K562 (cell line): Measurements from ENCODE around the gene SETDB2. TPM values are rescaled to one million over a fixed set of nuclear protein-coding genes. Genes with fewer than 3 reads are reported as not detected.

Experiments
- ATAC-seq: fragments of 200-7000 bp; cut with Tn5 transposase; 3 replicates; pipeline ENCODE4 v1.9.1; 2020; ENCODE audit warnings: moderate library complexity
- BruUV-seq: library from RNA; stranded (reverse); fragments of 400-500 nt; replicated peaks from 2 replicates; lab custom pipeline; 2021; lab: Mats Ljungman, UMichigan
- CTCF ChIA-PET: fragments of 300-600 bp; formaldehyde crosslinking; extraction: SDS; loops from one replicate; lab custom pipeline; 2021; ENCODE audit warnings: low intra/inter-chr PET ratio; lab: Yijun Ruan, JAX
- POLR2A ChIA-PET: fragments of 300-600, 350-650 bp; sonication (Branson Sonifier 250); formaldehyde crosslinking; extraction: SDS; loops from one replicate; lab custom pipeline; 2021; ENCODE audit warnings: antibody characterized with exemption, inconsistent platforms; lab: Yijun Ruan, JAX
- DNase-seq, 4 experiments: peaks; one replicate each; pipeline versions ENCODE4 v3.0.0 to v3.0.0-alpha.2; 2011 to 2018; ENCODE audit warnings: low spot score in 3 of 4, mixed read lengths in 3 of 4; ENCODE audit errors: extremely low read depth in 1 of 4
- FAIRE-seq: peaks from 2 replicates; lab custom pipeline; 2011; peaks lifted over from hg19 to GRCh38; lab: Jason Lieb, UNC
- H2AFZ ChIP-seq: 2 replicates; pipeline ENCODE4 v1.6.0; 2011; ENCODE audit warnings: low read depth, low read length, control low read depth, inconsistent platforms
- H3K27ac ChIP-seq: fragments of 200-600 bp; 3 replicates; pipeline ENCODE4 v1.8.0; 2011; ENCODE audit warnings: low read depth, mild to moderate bottlenecking, control low read depth, inconsistent platforms, low read length, moderate library complexity, mixed read lengths; ENCODE audit errors: extremely low read depth
- H3K27me3 ChIP-seq, 2 experiments: fragments of 300-600 bp in 1 of 2; 2 replicates in 1 of 2; 3 replicates in 1 of 2; pipeline versions ENCODE4 v1.6.0 to v1.8.0; 2011; ENCODE audit warnings: inconsistent platforms in 2 of 2, low read length in 2 of 2, mild to moderate bottlenecking in 1 of 2, mixed read lengths in 1 of 2, moderate library complexity in 1 of 2; ENCODE audit not compliant: control insufficient read depth in 2 of 2, insufficient read depth in 2 of 2
- H3K36me3 ChIP-seq: fragments of 300-600 bp; 3 replicates; pipeline ENCODE4 v1.8.0; 2011; ENCODE audit warnings: mild to moderate bottlenecking, low read length, inconsistent platforms; ENCODE audit not compliant: control insufficient read depth, insufficient read depth
- H3K4me1 ChIP-seq, 2 experiments: fragments of 200-600 bp in 1 of 2; replicated peaks in 1 of 2; 2 replicates in 1 of 2; 3 replicates in 1 of 2; pipeline versions ENCODE4 v1.5.1 to v1.8.0; 2011; ENCODE audit warnings: inconsistent platforms in 2 of 2, low read length in 2 of 2, mild to moderate bottlenecking in 1 of 2, mixed read lengths in 1 of 2, moderate library complexity in 1 of 2; ENCODE audit not compliant: control insufficient read depth in 2 of 2, insufficient read depth in 2 of 2
- H3K4me2 ChIP-seq: 2 replicates; pipeline ENCODE4 v1.6.1; 2011; ENCODE audit warnings: low read length, control low read depth, inconsistent platforms, mixed read lengths; ENCODE audit not compliant: insufficient read depth
- H3K4me3 ChIP-seq: fragments of 200-600 bp; sonication (generic), shearing (Covaris generic); 2 replicates; pipeline ENCODE4 v1.5.1; 2016; ENCODE audit warnings: control low read depth, inconsistent platforms
- H3K79me2 ChIP-seq: fragments of 200-600 bp; 3 replicates; pipeline ENCODE4 v1.8.0; 2011; ENCODE audit warnings: low read length, inconsistent platforms; ENCODE audit not compliant: control insufficient read depth, insufficient read depth
- H3K9ac ChIP-seq, 2 experiments: 2 replicates each; pipeline versions ENCODE4 v1.6.0 to v1.6.1; 2011; ENCODE audit warnings: low read depth in 2 of 2, low read length in 2 of 2, control low read depth in 1 of 2, inconsistent platforms in 1 of 2, mild to moderate bottlenecking in 1 of 2, mixed read lengths in 1 of 2; ENCODE audit not compliant: insufficient read depth in 1 of 2
- H3K9me1 ChIP-seq: one replicate; pipeline ENCODE4 v1.6.0; 2011; ENCODE audit warnings: inconsistent platforms, mild to moderate bottlenecking, low read length, moderate library complexity; ENCODE audit not compliant: control insufficient read depth, insufficient read depth
- H3K9me3 ChIP-seq: replicated peaks from 2 replicates; pipeline ENCODE4 v1.5.1; 2011; ENCODE audit warnings: low read depth, low read length, inconsistent platforms; ENCODE audit not compliant: control insufficient read depth, insufficient read depth
- H4K20me1 ChIP-seq: replicated peaks from 2 replicates; pipeline ENCODE4 v1.6.1; 2011; ENCODE audit warnings: low read length, inconsistent platforms, mixed read lengths; ENCODE audit not compliant: control insufficient read depth, insufficient read depth
- MYC ChIP-seq, 2 experiments: fragments of 250-450 bp in 1 of 2; sonication (Bioruptor Pico) in 1 of 2; IDR thresholded peaks; 2 replicates each; pipeline versions ENCODE4 v1.5.1 to v1.6.1; 2012 to 2021; ENCODE audit warnings: low read depth in 2 of 2, borderline replicate concordance in 1 of 2, improper control_type of control experiment in 1 of 2, low read length in 1 of 2, mild to moderate bottlenecking in 1 of 2, moderate library complexity in 1 of 2
- YY1 ChIP-seq, 3 experiments: IDR thresholded peaks; 2 replicates each; pipeline ENCODE4 v1.6.1; 2011; ENCODE audit warnings: low read length in 2 of 3, mild to moderate bottlenecking in 2 of 3, moderate library complexity in 2 of 3, borderline replicate concordance in 1 of 3, control low read depth in 1 of 3, low read depth in 1 of 3; ENCODE audit not compliant: insufficient read depth in 3 of 3, insufficient replicate concordance in 2 of 3, control insufficient read depth in 1 of 3, insufficient read length in 1 of 3; ENCODE audit errors: extremely low read depth in 1 of 3
- ZNF121 ChIP-seq: sonication (generic); formaldehyde crosslinking; conservative IDR thresholded peaks from 2 replicates; pipeline ENCODE4 v1.8.0; 2022; ENCODE audit warnings: missing genetic modification reagents
- ZNF75A ChIP-seq: fragments of 450-650 bp; formaldehyde crosslinking; IDR thresholded peaks from 2 replicates; pipeline ENCODE4 v1.4.0; 2020; ENCODE audit warnings: mild to moderate bottlenecking
- WGBS: fragments of 100-300 bp; shearing (Covaris generic); methylation state at CpG from one replicate; pipeline ENCODE4 v1.1.6; 2016; ENCODE audit warnings: low coverage, mixed read lengths; ENCODE audit not compliant: insufficient coverage; ENCODE audit errors: missing lambda C conversion rate; 5-methylcytosine and 5-hydroxymethylcytosine counted together
- in situ Hi-C: fragments of 300-500 bp; cut with MboI; formaldehyde crosslinking; loops from 4 replicates; pipeline ENCODE4 v1.15.0; 2018; ENCODE audit warnings: inconsistent platforms, mixed read lengths
- intact Hi-C: fragments of 100-400 bp; cut with micrococcal nuclease; formaldehyde crosslinking; loops from 2 replicates; pipeline ENCODE4 v1.14.2; 2022
- polyA plus RNA-seq, 8 experiments: library from polyadenylated mRNA; depleted of rRNA in 4 of 8; stranded (reverse) in 5 of 8; unstranded in 3 of 8; fragments of >200 nt; fragmentation: Nextera tagmentation in 2 of 8; fragmentation: Illumina TruSeq in 1 of 8; extraction: Ambion mirVana in 2 of 8; extraction: Trizol in 1 of 8; gene quantifications; 2 replicates each; pipeline versions ENCODE4 v1.2.1 to v1.2.3, GENCODE V29; 2011 to 2014; ENCODE audit warnings: inconsistent platforms in 1 of 8, missing spikeins in 1 of 8
- total RNA-seq, 7 experiments: library from RNA; depleted of rRNA in 6 of 7; stranded (reverse); fragments of >200 nt in 6 of 7; fragmentation: Illumina TruSeq in 2 of 7; extraction: Trizol in 2 of 7; gene quantifications; 2 replicates each; pipeline versions ENCODE4 v1.2.1 to v1.2.3, GENCODE V29; 2011 to 2021; ENCODE audit warnings: low replicate concordance in 1 of 7
- TF ChIP-seq, protein P1 (sequence below): fragments of 450-650 bp; IDR thresholded peaks from 2 replicates; pipeline ENCODE4 v1.6.1; 2014; ENCODE audit warnings: low read depth, mild to moderate bottlenecking, moderate library complexity, borderline replicate concordance
- TF ChIP-seq, protein P2 (sequence below): fragments of 250-450 bp; sonication (Bioruptor Pico); IDR thresholded peaks from 2 replicates; pipeline ENCODE4 v1.5.0; 2021; ENCODE audit warnings: mild to moderate bottlenecking, borderline replicate concordance

SETDB2 gene
- total and polyA plus RNA-seq, 9 of the 15 experiments (the other 6 are each of a cell fraction or from before 2014, with no cell fraction given): 1.0 to 9.0 (median 6.1) TPM

GRCh38 chr13:49429121-49429520, 15.0 kb upstream of the SETDB2 start (continued):
- TF ChIP-seq ZNF75A (CRISPR knock-in tag): no peak
- TF ChIP-seq, protein P1, sequence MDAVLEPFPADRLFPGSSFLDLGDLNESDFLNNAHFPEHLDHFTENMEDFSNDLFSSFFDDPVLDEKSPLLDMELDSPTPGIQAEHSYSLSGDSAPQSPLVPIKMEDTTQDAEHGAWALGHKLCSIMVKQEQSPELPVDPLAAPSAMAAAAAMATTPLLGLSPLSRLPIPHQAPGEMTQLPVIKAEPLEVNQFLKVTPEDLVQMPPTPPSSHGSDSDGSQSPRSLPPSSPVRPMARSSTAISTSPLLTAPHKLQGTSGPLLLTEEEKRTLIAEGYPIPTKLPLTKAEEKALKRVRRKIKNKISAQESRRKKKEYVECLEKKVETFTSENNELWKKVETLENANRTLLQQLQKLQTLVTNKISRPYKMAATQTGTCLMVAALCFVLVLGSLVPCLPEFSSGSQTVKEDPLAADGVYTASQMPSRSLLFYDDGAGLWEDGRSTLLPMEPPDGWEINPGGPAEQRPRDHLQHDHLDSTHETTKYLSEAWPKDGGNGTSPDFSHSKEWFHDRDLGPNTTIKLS: no peak
- no peak for TF ChIP-seq ZNF121 (CRISPR knock-in tag)
- TF ChIP-seq, protein P2, sequence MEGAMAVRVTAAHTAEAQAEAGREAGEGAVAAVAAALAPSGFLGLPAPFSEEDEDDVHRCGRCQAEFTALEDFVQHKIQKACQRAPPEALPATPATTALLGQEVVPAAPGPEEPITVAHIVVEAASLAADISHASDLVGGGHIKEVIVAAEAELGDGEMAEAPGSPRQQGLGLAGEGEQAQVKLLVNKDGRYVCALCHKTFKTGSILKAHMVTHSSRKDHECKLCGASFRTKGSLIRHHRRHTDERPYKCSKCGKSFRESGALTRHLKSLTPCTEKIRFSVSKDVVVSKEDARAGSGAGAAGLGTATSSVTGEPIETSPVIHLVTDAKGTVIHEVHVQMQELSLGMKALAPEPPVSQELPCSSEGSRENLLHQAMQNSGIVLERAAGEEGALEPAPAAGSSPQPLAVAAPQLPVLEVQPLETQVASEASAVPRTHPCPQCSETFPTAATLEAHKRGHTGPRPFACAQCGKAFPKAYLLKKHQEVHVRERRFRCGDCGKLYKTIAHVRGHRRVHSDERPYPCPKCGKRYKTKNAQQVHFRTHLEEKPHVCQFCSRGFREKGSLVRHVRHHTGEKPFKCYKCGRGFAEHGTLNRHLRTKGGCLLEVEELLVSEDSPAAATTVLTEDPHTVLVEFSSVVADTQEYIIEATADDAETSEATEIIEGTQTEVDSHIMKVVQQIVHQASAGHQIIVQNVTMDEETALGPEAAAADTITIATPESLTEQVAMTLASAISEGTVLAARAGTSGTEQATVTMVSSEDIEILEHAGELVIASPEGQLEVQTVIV (CRISPR knock-in tag): no peak

- no peak for TF ChIP-seq MYC (IDR thresholded peaks at IDR 0.05; ENCODE audit: low read depth, low read length)
- no peak for TF ChIP-seq MYC (CRISPR knock-in tag; IDR thresholded peaks at IDR 0.05; ENCODE audit: borderline replicate concordance, low read depth)
- no peak for TF ChIP-seq YY1 (IDR thresholded peaks at IDR 0.05; ENCODE audit: borderline replicate concordance in 1 of 3, control insufficient read depth in 1 of 3, extremely low read depth in 1 of 3, insufficient read depth in 3 of 3, insufficient read length in 1 of 3, insufficient replicate concordance in 2 of 3, low read depth in 1 of 3, low read length in 2 of 3)
- TF ChIP-seq, all 486 proteins: peak for 0
- no peak overlapping the region for H2AFZ ChIP-seq
- no peaks in the 10 kb centered on the region for H3K36me3 ChIP-seq
- H3K9me3 ChIP-seq: no peaks in the 10 kb centered on the region
- no peaks in the 10 kb centered on the region for H4K20me1 ChIP-seq
- POLR2A ChIA-PET: no interaction called here
- BruUV-seq: no TSS peak
- no peaks in the 10 kb centered on the region for H3K27me3 ChIP-seq
- no peak overlapping the region for H3K27ac ChIP-seq
- DNase-seq (no peak), ATAC-seq (no peak), FAIRE-seq (no peak)
- H3K9ac ChIP-seq: no peak overlapping the region
- no peaks in the 10 kb centered on the region for H3K4me1 ChIP-seq
- no peak overlapping the region for H3K4me2 ChIP-seq
- 17% methylated on average over 1 of the region's 1 CpG for WGBS
- in situ Hi-C loops: loop anchor here (10.0 kb wide), 1 partner anchor 131 kb away; no protein-coding TSS in a partner anchor
- intact Hi-C loops: no loop called here
- no peaks in the 10 kb centered on the region for H3K9me1 ChIP-seq
- no peaks in the 10 kb centered on the region for H3K79me2 ChIP-seq
- CTCF ChIA-PET: interaction anchor here (2.2 kb wide), 1 partner anchor 135 kb away, joined by 17 read pairs; no protein-coding TSS in a partner anchor
- no peak overlapping the region for H3K4me3 ChIP-seq
These were observed 8.1 kb upstream of the SETDB2 start for GRCh38 chr13:49435992-49436391.
